GM19238 (cell line): ENCODE measurements around the gene NCSTN.

Source experiments
- DNase-seq: peaks from one replicate; pipeline ENCODE4 v3.0.0; 2011; ENCODE audit warnings: low spot score; ENCODE audit not compliant: insufficient read length

Gene NCSTN

DNA sequence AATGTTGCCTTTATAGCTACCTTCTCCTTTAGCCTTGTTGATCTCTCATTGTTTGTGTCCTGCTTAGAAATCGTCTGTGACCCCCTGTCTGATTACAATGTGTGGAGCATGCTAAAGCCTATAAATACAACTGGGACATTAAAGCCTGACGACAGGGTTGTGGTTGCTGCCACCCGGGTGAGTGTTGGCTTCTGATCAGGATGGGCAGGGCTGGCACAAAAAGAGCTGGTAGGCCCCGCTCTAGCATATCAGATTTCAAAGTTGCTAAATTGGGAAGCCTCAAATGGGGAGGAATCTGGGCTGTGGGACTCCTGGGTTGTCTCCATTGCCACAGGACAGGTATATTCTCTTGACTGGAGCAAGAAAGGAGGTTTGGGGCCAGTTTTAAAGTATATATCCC is 8.4 kb downstream of the NCSTN start:
- no peak for DNase-seq

DNA sequence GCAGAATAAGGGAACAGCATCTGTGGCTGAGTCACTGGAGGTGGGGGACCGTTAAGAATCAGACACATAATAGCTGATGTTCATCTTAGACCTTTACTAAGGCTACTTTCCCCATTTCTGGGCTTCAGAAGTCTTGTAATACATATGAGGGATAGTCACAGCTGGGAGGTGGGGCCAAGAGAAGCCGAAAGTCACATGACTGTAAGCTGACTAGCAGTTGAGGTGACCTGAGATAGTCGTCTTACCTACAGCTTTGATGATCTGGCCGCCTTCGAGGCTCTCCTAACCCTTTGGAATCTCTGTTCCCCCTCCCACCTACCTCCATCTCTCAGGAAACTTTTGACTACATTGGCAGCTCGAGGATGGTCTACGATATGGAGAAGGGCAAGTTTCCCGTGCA is 9.4 kb downstream of the NCSTN start:
- no peak for DNase-seq

DNA sequence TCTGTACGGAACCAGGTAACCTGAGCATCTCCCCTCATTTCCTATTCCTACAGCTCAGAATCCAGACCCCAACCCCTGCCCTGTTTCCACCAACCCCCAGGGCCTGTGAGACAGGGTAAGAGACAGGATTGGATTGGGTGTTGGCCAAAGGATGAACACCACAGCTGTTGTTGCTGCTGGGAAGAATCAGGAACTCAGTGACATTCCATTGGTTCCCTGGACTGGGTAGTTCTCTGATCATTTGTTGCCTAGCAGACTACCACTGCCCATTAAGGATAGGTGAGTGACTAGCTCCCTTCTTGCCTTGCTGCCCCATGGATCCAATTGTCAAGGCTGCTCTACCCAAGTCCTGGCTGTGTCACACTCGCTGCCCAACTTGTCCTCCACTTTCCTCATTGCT is 10.0 kb downstream of the NCSTN start:
- no peak for DNase-seq

DNA sequence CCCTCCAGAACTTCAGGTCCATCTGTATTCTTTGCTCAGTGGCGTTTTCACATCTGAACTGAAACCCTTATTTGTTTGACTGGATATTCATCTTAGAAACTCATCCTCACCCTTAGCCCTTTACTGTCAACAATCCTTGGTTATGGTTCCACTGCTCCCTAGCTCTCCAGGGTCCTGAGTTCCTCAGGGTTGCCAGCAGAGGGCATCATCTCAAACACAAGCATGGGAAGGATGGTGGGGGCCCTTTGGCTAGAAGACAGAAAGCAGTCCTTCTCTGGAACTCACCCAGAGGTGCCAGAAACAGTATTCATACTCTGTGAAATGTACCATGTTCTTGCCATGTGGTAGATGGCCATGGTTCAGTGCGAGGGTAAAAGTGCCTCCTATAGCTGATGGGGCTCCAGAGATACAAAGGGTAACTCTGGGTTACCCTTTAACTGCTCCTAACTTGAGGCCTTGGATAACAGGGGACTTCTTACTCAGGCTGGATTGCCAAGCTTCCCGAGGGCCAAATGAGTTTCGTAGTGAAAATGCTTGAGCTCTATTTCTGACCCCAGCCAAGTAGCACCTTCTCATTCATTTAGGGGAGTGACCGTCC is 11.3 kb downstream of the NCSTN start:
- DNase-seq = no peak

DNA sequence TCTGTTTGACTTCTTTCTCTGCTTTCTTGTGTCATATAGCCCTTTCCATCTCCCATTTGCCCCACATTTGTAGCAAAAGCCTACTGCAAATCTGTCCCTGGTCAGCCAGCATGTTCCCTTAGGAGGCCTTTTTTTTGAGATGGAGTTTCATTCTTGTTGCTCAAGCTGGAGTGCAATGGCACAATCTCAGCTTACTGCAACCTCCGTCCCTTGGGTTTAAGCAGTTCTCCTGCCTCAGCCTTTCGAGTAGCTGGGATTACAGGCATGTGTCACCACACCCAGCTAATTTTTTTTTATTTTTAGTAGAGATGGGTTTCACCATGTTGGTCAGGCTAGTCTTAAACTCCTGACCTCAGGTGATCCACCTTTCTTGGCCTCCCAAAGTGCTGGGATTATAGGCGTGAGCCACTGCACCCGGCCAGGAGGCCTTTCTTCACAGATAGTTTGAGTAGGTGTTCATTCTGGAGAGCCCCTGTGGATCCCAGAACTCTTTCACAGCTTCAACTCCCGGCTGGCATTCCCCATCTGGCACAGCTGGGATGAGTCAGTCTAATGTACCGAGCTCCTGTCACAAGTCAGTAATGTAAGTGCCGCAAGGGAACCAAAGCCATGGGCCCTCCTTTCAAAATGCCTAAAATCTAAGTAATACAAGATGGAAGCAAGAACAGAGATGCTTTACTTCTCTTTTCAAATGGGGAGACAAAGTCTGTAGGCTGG is 14.3 kb downstream of the NCSTN start:
- DNase-seq = no peak

DNA sequence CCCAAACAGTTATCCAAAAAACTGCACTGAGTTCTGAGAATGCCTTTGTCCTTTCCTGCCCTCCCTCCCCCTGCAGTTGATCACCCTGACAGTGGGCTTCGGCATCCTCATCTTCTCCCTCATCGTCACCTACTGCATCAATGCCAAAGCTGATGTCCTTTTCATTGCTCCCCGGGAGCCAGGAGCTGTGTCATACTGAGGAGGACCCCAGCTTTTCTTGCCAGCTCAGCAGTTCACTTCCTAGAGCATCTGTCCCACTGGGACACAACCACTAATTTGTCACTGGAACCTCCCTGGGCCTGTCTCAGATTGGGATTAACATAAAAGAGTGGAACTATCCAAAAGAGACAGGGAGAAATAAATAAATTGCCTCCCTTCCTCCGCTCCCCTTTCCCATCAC is 14.9 kb downstream of the NCSTN start:
- no peak for DNase-seq

DNA sequence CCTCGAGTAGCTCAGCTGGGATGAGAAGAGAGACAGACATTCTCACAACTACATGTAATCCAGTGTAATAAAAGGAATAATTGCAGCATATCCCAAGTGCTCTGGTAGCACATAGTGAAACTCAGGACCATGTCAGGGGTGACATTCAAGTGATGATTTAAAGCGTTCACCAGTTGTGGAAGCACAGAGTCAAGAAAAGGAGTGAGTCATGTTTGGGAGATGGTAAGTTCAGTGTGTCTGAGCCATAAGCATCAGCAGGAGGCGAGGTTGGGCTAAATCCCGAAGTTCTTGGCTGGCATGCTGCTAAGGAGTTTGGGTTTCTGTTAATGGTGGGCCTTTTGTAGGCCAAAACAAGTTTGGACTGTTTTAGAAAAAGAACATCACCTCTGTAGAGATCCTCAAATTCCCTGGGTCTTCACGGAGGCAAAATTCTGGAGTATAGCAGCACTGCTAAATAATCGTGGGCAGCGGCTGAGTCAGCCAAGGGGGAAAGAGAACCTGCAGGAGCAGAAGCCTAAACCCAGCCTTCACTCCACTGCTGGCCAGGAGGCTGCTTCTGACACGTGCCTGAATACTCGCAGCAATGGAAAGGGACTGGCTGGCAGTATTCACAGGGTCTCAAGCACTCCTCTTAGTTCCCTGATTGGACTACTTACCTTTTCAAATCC is 16.5 kb downstream of the NCSTN start:
- no peak for DNase-seq

DNA sequence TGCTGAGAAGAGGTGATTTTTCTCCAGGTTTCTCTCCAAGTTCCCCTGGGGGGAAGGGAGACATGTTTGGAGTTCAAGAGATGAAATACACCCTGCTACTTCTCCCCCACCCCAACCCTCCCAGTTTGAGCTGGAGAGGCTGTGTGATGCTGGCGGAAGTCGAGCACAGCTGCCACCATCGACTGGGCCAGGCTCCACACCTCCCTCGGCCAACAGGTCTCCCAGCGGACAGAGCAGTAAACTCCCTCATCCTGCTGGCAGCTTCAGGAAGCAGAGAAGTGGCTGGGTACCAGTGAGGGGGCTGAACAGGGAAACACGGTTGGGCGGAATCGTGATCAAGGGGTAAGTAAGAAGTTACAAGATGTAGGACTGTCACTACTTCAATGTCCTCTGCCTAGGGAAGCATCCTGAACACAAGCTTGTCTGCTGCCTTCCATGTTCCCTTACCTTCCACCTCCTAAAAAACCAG is 17.1 kb downstream of the NCSTN start:
- DNase-seq = no peak

DNA sequence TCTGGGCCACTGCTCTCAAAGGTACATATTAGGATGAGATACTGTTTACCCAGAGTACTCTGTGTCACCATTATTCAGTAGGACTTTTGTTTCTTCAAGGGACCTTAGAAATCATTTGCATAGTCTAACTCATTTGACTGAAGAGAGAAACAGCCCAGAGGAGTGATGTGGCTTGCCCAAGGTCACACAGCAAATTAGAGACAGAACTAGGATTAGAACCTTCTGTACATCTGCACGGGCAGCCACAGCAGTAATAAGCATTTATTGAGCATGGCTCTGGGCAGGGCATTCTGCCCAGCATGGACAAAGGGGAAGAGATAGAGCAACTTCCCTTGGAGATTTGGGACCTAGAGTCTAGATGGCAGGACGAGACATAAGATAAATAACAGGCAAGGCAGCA is 18.0 kb downstream of the NCSTN start:
- DNase-seq = no peak

DNA sequence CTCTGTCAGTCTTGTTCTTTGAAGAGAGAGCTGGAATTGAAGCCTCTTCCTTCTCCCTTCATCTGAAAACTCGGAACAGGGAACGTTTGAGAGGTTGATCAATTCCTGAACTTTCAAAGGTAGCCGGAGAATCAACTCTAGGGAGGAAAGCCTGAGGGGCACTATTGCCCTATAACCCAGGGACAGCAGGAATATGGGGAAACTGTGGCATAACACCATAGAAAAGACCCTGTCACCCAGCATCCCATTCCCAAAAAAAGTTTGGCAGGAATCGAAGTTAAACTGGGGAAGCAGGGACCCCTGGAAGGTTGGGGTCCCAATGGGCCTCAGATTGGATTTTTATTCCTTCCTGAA is 18.6 kb downstream of the NCSTN start:
- DNase-seq = no peak

DNA sequence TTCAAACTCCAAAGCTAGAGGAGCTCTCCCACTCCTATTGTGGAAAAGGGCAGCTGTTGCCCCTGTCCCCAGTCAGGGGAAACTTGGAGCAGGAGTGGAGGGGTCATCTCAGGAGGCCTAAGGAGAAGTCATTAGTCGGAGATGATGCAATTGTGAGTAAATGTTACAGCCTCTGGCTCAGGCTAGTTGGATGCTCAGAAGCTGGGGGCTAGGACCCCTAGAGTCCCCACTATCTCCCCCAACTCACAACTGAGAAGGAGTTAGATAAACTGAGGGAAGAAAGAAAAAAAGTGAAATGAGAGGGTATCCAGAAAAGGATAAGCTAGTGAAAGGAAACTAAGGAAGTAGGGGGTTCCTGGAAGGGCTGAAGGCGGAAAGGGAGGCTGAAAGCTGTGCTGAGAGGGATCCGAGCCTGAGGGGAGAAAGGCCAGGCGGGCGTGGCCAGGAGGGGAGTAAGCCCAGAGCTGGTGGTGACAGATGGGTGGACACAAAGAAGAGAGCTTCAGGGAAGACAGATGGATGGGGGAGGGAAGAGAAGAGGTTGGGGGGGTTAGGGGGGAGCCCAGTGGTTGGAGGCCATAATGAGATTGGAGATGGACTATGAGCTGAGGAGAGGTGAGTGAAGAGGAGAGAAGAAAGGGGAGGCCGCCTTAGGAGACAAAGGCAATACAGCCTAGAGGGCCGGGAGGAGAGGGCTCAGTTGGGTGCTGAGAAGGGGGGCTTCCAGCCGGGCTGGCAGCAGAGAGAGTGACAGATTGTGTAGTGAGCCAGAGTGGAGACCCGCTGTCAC is 19.2 kb downstream of the NCSTN start:
- DNase-seq = no peak

DNA sequence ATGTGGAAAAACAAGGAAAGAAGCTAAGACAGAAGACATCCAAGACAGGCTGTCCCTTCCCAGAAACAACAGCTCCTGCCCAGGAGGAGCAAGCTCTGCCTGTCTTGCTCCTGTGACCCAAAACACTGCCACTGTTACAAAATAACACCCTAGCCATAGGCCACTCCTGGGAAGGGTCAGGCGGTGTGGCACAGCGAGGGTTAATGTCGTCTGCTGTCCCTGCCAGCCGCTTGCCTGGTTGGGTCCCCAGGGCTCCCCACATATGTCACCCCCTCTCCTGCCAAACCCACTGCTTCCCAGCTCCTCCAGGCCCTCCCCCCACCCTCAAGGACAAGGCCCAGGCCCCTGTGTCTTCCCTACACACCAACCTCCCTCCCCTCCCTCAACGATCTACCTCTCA is 19.8 kb downstream of the NCSTN start:
- DNase-seq = no peak

DNA sequence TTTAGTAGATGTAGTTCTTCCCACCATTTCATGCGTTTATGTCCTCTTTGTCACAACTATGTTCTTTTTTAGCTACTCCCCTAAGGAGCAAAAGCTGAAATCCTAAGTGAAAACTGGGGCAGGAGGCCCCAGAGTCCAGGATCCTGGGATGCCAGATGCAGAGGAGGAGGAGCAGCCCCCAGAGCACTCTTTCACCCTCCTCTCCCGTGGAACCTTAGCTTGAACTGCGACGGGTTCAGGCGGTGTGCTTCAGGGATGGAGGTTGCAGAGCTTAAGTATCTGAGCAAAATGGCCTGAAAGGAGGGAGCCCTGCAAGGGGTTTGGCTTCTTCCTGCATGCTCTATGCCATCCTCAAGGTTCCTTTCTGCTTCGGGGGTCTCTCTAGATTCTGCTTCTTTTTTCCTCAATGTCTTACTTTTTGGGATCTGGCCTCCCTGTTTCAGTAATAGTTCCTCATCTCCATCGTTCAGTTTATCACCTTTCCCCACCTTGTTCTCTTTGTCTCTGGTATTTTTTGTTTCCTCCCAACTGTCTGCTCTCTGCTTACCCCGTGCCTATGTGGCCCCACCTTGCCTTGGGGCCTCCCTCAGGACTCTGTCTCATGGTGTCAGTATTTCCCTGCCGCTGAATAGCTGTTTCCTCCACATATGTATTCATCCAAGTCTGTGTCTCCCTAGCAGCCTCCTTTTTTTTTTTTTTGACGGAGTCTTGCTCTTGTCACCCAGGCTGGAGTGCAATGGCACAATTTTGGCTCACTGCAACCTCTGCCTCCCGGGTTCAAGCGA is 21.0 kb downstream of the NCSTN start:
- no peak for DNase-seq

DNA sequence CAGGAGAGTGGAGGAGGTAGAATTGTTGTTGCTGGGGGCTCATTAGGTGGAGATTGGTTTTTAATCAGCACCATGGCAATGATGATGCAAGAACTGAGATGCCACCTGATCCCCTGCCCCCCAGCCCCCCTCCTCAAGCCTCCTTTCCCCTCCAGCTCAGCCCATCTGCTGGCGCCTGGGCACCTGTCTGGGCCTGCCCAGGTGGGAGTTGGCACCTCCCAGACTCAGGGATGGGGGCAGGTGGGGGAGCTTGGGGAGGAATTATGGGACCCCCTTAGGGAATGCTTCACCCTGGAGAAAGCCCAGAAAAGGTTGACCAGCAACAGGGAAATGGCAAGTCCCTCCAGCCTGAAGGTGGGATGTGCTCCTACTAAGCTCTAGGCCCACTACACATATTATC is 22.1 kb downstream of the NCSTN start:
- no peak for DNase-seq

DNA sequence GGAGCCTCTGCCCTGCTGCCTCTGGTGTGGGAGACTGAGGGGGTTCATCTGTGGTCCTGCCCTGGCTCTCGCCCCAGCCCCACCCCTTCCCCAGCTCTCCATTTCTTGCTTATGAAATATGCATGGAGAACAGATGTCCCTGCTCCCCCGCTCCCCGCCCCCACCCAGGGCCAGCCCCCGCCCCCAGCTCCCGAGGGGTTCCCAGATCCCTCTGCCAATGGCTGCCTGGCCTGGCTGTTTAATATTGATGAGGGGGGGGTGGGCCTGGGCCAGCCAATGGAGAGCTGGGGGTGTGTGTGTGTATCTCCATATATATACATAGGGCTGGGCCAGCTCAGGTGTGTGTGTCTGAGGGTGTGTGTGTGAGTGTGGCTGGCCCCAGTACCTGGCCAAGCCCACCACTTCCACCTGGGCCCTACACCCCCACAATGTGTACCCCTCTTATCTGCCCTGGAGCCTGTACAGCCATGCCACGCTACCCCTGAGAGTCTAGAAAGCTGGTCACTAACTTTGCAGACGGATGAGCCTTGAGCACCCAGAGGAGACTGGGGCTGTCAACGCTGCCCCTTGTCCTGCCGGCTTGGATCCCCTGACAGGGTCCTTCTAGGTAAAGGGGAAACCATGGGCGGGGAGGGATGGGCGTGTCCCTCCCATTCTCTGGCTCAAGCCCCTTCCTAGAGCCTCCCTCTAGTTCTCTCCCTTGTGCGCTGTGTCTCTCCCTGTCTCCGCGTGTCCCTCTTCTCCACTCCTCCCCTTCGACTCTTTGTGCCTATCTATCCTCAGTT is 23.7 kb downstream of the NCSTN start, which contains the start of gene NHLH1:
NHLH1 (plus strand) TSS at position 341 of the 785 bp plus-strand sequence. CDS start 3,661 bp downstream, outside the sequence.
- no peak for DNase-seq

DNA sequence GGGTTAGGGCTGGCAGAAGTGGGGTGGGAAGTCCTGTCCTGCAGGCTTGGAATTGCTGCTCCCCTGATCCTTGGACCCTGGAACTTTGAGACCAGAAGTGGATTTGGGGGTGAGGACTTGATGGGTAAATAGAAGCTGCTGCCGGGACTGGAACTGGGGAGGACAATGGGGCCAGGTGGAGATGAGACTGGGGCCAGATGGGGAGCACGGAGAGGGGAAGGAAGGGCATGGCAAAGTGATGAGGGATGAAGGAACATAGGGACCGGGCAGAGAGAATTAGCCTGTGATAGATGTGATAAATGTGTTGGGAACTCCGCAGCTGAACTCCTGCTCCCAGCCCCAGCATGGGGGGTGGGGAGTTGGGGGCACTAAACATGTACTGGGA is 24.3 kb downstream of the NCSTN start:
- DNase-seq = no peak

DNA sequence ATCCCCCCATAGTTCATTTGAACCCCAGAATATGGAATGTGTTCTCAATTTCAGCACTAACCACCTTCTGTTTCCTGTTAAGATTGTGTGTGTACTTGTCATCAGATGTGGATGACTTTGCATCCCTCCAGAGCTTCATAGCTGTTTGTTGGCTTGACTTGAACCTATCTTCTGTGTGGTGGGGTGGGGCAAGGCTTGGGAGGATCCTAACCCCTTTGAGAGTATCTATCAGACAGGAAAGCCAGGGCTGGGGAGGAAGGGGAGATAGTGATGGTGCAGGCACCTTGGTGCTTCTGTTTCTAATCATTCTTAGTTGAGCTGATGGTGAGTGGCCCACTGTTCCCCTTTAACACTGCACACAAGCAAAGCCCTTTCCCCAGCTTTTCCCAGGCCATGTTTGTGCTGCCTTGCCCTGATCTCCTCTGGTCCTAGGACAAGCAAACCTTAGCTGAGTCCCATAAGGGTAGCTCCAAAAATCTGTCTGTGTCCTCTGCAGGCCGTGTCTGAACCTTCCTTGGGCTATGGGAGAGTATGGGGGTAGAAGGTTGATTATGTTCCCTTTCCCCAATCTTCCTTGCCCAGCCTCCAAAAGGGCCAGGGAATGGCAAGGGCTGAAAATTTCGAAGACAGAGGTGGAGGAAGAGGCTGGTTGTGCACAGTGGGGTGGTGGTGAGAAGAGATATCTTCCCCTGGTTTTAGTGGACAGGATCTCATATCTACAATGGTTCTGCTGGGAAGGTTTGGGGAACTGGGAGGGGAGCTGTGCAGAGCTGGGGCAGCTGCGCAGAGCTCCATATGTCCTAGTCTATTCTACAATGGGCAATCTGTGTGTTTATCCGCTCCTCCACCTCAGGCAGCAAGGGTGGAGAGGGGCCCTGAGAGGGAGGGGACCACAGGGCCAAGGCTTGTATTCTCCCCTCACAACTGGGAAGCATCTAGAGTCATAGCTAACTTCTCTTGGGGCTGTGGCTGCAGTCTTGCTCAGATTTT is 25.0 kb downstream of the NCSTN start:
- DNase-seq = no peak

DNA sequence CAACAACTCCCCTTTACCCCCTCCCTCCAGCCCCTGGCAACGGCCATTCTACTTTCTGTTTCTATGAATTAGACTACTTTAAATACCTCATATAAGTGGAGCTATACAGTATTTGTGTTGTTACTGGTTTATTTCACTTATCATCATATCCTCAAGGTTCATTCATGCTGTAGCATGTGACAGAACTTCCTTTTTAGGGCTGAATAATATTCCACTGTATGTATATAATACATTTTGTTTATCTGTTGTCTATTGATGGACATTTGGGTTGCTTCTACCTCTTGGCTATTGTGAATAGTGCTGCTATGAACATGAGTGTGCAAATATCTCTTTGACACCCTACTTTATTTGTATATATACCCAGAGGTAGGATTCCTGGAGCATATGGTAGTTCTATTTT is 25.9 kb downstream of the NCSTN start:
- no peak for DNase-seq
